NCI-H460 (cell line): ENCODE data around the gene SPIRE1. TPM values are rescaled to one million over a fixed set of nuclear protein-coding genes. Genes with fewer than 3 reads are reported as not detected.
"Not testable (repeated sequence)": the region's sequence is repeated elsewhere in the genome, so short reads cannot be mapped to it uniquely, and the experiment has no call there.

Source experiments
- DNase-seq: peaks from one replicate; pipeline ENCODE4 v3.0.0-alpha.2; 2016; ENCODE audit warnings: low read depth; ENCODE audit errors: extremely low read depth
- total RNA-seq: library from RNA; depleted of rRNA; stranded (reverse); fragments of >200 nt; shearing (Covaris generic); gene quantifications from 2 replicates; pipeline ENCODE4 v1.2.3, GENCODE V29; 2014

Gene SPIRE1
- total RNA-seq, 1 experiment from 2014 or later: 46.2 TPM

- no peak for DNase-seq
These were observed 6.3 kb downstream of the SPIRE1 start for GRCh38 chr18:12651651-12652050.

- no peak for DNase-seq
These were observed 10.1 kb downstream of the SPIRE1 start for GRCh38 chr18:12647773-12648172.

- DNase-seq: no peak
These were observed 12.1 kb downstream of the SPIRE1 start for GRCh38 chr18:12645751-12646203.

DNA sequence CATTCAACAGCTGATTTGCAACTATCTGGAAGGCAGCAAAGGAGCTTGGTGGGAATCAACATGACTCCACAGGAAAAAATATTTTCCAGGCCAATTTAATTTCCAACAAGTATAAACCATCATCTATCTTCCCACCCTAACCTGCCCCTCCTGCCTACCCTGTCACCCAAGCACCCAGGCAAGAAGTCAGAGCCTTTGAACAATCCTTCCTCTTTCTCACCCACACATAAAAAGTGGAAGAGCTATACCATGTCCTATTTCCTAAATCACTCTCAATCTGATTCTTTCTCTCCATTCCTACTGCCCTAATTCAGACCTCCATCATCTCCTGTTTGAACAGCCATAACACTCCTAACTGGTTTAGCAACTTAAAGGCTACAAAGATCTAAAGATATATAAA is 12.7 kb downstream of the SPIRE1 start:
- no peak for DNase-seq

GRCh38 chr18:12643756-12644155 is 14.2 kb downstream of the SPIRE1 start:
- not testable (repeated sequence) for DNase-seq

GRCh38 chr18:12640881-12641200 is 17.1 kb downstream of the SPIRE1 start:
- DNase-seq: no peak

- peak; percentile 68 for DNase-seq
These were observed 17.7 kb downstream of the SPIRE1 start for GRCh38 chr18:12639990-12640880.

DNA sequence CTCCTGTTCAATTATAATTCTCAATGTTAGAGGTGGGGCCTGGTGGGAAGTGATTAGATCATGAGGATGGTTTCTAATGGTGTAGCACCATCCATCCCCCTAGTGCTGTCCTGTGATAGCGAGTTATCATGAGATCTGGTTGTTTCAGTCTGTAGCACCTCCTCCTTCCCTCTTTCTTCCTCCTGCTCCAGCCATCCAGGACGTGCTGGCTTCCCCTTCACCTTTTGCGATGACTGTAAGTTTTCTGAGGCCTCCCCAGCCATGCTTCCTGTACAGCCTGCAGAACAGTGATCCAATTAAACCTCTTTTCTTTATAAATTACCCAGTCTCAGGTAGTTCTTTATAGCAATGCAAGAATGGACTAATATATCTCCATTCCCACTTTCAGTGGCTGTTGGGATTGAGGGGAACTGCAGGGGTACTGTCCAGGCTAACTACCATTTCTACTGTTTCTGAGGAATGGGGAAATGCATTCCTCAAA is 19.2 kb downstream of the SPIRE1 start:
- DNase-seq: no peak

DNA sequence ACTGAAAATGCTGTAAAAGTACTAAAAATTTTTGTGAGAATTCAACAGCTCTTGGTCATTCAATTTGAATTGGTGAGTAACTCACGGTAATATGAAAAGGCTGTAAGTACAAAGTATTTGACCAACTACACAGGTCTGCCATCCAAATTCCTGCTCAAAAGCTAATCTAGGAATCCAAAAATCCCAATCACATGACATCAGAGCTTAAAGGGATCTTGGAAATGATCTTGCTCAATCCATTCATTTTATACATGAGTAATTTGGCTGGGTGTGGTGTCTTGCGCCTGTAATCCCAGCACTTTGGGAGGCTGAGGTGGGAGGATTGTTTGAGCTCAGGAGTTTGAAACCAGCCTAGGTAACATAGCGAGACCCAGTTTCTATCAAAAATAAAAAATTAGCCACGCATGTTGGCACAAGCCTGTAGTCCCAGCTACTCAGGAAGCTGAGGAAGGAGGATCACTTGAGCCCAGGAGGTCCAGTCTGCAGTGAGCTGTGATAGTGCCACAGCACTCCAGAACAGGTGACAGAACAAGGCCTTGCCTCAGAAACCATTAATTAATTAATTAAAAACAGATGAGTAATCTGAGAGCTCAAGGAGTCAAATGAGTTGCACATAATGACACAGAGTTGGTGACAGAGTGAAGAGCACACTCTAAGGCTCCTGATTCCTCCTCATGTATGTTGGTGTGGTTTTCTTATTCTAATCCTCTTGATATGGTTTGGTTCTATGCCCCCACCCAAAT is 19.8 kb downstream of the SPIRE1 start:
- no peak for DNase-seq

GRCh38 chr18:12637393-12637792 is 20.5 kb downstream of the SPIRE1 start:
- no peak for DNase-seq

GRCh38 chr18:12631831-12632477 is 26.0 kb downstream of the SPIRE1 start:
- DNase-seq: no peak

DNA sequence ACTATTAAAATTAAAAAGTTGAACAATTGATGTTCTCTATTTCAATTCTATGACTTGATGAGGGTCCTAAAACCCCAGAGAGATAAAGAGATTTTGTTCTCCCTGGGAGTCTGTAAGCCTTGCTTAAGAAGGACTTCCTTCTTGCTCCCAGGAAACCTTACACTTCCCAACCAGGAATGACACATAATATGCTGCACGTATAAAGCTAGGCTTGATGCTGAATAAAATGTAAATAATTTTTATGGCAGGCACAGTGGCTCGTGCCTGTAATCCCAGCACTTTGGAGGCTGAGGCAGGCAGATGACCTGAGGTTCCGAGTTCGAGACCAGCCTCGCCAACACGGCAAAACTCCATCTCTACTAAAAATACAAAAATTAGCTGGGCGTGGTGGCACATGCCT is 27.8 kb downstream of the SPIRE1 start:
- DNase-seq: no peak

DNA sequence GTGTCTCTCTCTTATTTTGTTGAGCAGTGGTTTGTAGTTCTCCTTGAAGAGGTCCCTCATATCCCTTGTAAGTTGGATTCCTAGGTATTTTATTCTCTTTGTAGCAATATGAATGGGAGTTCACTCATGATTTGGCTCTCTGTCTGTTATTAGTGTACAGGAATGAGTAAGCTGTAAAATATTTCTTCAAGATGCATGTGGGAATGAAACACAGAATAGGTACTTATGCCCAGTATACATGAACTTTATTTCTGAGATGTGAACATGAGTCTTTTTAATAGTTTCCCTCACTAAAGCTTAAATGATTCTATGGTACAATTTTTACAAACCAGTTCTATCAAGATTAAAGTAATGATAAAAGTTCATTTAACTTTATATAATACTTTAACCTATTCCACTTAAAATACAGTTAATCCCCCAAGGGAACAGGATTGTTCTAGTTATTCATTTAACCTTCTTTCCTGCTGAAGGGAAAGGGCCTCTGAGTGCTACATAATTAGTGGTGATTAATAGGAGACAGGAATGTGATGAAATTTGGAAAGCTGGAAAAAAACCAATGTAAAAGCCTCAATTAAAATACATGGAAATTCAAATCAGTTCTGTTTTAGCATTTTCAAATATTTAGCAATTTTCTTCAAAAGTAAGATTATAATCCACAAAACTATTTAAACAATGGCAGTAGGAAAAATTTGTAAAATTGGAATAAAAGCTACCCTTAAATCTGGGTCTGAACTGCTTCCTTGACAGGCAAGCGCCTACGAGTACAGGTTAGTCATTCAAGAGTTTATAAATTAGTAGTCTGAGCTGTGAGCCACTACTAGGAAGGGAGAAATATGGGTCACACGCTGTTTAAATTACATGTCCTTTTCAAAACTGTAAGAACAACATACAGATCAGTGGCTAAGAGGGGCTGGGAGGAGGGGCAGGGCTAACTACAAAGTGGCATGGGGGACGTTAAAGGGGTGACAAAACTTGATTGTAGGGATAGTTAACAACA is 28.9 kb downstream of the SPIRE1 start:
- DNase-seq: no peak

GRCh38 chr18:12627199-12627598 is 30.7 kb downstream of the SPIRE1 start:
- DNase-seq: not testable (repeated sequence)

- no peak for DNase-seq
These were observed 32.7 kb downstream of the SPIRE1 start for GRCh38 chr18:12625241-12625640.

- DNase-seq: no peak
These were observed 36.1 kb downstream of the SPIRE1 start for GRCh38 chr18:12621742-12622306.

DNA sequence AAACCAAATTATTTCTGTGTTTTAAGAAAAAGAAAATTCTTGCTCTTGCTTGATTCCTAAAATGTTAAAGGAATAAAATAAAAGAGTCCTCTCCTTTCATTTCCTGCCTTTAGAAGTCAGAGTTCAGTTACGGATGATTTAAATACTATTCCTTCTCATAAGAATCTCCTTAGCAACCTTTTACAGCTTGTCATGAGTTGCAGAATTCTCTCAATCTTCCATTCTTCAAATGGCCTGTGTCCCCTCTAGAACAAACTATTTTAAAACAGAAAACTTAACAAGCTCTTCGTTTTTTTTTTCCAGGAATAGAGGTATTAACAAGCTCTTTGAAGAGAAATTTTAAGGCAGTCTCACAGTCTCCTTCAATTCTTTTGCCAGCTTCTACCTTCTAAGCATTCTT is 42.2 kb downstream of the SPIRE1 start:
- DNase-seq: no peak

DNA sequence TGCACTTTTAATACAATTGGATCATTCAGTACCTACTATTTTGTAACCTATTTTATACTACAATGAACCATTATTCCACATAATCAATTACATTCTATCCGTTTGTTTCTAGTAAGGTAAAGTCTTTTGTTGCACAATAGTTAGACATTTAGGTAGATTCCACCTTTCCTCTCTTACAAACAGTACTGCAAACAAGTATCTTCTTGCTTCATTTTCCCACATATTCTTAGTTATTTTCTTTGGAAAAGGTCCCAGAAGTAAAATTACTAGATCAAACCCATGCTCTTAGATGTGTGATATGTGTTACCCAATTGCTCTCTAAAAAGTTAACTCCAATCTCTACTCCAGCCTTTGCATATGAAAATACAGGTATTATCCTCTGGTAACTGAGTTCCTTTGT is 49.6 kb downstream of the SPIRE1 start:
- peak; percentile 13 for DNase-seq

GRCh38 chr18:12606592-12607315 is 51.2 kb downstream of the SPIRE1 start:
- DNase-seq: peak; percentile 77
